SHP77 (cell line): Measurements from ENCODE around the gene CALM1.

Experiments used
- DNase-seq, 2 experiments: peaks; one replicate each; lab custom pipeline; 2025; lab: John Stamatoyannopoulos, UW

The CALM1 gene

DNA sequence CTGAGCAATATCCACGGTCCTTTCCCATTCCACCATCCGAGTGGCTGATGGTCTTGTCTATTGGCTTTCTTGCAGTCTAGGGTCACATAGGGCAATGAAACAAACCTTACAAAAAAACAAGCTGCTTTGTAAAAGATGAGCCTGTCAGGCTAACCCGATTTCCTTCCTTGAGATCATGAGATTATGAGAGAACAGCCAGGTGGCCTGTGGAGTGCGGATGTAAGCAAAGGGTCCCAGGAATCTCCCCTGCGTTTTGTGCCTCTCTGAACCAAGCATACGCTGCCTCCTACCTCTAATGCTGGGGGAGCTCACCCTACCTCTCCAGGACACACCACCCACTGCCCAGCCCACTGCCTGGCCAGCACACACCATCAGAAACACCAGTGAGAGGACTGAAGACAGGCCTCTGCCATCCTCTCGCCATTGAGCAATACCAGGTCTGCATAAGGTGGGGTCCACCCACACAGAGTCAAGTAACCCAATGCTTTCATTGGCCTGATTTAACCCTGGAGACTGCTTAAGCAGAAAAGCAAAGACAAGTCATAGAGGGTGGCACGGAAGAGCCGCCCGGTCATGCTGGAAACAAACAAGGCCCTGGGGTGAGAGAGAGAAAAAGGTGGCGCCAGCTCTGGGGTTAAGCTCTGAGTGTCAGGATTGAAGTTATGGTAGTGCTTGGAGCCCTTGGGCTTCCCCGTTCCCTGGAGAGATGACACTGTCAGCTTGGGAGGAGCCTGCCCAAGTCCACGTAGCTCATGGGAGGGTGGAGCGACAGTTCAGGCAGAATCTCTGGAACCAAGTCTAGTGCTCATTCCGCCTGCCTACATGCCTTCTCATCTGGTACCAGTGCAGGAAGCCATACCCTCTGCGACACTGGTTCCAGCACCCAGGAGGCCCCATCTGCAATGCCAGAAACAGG lies 46.6 kb downstream of the CALM1 start:
- DNase-seq = no peak

DNA sequence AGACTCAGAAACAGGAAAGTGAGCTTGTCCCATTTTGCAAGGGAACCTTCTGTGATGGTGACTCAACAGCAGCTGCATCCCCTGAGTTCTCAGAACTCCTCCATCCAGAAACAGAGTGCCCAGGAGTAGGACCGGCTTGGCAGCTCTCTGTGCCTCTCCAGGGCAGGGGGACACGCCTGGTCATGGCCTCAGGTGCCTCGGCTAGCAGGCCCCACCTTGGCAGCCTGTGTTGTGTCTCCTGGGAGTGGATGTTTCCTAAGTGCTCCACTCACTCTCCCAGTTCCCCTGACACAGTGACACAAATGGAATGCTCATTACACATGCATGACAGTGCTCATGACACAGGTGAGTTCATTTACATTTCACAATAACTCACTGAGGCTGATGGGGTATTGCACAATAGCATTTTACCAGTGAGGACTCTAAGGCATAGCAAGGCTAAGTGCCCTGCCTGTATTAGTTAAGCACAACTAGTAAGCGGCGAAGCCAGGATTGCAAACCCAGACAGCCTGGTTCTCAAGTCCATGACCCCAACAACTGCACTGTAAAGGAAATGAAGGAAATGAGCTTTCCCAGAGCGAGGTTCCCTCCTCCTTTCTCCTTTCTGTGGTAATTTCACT lies 47.4 kb downstream of the CALM1 start:
- no peak for DNase-seq

DNA sequence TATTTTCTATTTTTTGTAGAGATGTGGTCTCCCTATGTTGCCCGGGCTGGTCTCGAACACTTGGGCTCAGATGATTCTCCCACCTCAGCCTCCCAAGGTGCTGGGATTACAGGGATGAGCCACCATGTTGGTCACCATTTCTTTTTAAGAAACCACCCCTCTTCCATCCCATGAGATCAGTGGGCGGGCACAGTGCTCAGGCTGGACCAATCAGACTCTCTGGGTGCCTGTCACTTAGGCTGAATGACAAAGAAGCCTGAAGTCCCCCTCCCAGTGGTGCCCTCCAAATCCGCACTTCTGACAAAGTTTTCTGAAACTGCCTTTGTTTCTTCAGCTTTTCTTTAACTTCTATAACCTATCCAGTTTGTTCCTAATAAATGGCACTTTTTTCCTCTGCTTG lies 48.2 kb downstream of the CALM1 start:
- no peak for DNase-seq

DNA sequence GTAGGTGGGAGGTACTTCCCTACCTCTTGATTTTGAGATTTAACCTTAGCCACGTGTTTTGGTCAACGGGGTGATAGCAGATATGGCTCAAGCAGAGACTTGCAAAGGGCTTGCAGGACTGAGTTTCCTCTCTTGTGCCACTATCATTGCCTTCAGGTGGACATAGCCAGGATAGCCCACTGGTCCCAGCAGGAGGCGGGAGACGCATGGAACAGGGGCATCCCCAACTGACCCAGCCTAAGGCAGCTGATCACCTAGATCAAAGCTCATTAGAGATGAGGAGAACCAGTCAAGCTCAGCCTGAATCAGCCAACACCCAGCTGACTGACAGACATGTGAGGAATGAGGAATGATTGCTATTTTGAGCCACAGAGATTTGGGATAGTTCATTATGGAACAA lies 49.6 kb downstream of the CALM1 start:
- no peak for DNase-seq

DNA sequence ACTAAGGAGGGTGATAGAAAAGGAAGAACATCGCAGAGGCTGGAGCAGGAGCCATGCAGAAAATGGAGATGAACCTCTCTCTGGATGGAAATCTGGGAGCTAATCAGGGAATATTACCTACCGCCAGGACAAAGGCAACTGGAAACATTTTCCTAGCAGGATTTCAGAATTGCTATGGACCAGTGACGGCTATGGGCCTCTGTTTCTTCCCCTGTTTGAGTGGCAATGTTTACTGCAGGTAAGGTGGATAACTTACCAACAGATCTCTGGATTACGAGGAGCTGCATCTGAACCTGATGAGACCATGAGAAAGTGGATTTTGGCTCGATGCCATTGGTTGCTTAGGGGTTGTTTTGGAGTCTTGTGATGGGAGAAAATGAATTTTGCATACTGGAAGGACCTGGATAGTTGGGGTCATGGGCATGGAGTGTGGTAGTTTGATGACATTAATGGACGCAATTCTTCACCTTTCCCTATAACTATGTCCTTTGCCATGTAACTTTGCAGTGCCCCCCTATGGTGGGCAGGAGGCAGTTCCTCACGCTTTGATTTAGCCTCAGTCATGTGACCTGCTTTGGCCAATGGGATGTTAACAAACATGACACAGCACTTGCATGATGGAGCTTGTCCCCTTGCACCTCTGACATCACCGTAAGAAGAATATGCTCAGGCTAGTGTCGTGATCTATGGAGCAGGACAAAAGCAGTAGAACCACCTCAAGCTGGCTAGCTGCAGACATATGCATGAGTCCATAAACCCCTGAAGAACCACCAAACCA lies 51.1 kb downstream of the CALM1 start:
- DNase-seq = no peak

DNA sequence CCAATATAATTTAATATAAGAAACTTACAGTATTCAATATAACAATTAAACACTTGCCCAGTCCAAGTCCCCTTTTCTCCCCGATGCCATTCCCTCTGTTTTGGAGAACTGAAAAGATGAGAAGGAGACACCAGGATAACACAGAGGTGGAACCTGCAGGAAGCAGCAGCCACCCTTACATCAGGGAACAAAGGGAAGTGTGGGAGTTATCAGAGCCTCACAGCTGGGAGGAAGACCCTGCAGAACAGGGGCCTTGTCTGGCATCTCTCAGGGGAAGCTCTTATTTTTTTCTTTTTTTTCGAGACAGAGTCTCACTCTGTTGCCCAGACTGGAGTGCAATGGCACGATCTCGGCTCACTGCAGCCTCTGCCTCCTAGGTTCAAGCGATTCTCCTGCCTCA lies 52.6 kb downstream of the CALM1 start:
- no peak for DNase-seq

DNA sequence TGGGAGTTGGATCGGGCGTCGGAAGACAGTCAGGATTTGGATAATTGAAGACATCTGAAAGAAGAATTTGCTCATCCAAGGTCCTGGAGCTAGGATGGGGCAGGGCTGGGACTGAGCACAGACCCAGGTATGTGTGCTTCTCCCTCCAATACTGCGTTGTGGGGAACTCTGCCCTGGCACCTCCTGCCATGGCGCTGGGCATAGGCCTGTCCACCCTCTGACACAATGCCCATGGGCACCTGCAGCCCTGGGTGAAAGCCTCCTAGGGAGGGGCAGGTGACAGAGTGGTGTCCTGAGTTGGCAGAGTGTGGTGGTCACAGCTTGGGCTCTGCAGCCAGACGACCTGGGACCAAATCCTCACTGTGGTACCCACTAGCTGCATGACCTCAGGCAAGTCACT lies 53.3 kb downstream of the CALM1 start:
- DNase-seq = no peak

DNA sequence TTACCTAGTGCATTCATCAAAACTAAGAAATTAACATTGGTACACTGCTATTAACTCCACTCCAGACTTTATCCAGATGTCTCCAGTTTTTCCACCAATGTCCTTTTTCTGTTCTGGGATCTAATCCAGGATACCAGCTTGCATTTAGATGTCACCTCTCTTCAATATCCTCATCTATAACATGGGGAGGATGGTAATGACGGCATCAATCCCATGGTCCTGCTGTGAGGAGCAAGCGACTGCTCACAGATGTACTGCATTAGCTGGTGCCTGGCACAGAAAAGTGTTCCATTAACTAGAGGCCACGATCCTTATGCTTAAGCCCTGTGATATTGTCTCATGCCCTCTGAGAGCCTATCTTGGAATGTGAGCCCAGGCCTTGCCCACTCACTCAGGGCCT lies 53.8 kb downstream of the CALM1 start:
- DNase-seq = no peak

DNA sequence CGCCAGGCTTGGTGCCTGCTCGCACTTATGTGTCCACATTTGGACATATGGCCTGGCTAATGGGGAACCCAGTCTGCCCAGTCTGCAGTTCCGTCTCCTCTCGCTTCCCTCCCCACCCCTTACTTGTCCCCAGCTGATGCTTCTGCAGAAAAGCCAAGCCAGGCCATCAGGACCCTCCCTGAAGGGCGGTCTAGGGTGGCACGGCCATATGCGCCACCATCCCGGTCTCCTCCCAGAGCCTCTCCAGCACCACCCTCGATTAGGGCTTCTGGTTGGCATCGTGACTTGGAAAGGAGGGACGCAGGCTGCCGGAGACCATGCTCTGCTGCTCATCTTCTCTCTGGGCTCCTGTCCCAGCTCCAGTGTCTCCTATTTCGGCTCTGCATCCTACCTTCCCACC lies 54.6 kb downstream of the CALM1 start:
- DNase-seq = no peak

DNA sequence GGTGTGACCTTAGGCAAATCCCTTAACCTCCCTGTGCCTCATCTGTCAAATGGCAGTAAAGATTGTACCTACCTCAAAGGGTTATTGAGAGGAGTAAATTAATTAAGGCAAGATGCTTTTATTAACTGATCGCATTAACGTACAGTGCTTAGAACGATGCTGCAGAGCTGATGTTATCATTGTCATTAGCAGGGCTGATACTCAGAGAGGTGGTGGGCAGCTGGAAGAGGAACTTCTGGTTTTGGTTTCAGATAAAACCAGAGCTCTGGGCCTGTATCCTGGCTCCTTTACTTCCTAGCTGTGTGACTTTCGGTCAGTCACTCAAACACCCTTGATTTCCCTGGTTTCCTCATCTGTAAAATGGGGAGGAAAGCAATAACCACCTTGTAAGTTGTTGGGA lies 55.1 kb downstream of the CALM1 start:
- no peak for DNase-seq

DNA sequence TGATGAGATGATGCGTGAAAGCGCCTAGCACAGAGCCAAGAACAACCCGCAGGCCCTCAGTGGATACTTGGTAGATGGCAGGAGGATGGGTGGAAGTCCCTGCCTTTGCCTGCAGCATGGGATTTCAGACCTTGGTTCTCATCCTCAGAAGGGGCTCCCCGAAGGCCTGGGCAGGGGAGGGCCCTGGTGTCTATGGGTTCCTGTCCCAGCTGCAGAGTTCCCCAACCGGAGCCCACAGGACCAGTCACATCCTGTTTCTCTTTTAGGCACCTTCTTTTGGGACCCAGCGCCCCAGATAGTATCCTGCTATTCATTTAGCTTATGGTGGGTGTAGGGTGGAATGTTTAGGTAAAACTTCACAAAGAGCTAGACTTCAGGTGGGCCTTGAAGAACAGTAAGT lies 55.5 kb downstream of the CALM1 start:
- DNase-seq = no peak

DNA sequence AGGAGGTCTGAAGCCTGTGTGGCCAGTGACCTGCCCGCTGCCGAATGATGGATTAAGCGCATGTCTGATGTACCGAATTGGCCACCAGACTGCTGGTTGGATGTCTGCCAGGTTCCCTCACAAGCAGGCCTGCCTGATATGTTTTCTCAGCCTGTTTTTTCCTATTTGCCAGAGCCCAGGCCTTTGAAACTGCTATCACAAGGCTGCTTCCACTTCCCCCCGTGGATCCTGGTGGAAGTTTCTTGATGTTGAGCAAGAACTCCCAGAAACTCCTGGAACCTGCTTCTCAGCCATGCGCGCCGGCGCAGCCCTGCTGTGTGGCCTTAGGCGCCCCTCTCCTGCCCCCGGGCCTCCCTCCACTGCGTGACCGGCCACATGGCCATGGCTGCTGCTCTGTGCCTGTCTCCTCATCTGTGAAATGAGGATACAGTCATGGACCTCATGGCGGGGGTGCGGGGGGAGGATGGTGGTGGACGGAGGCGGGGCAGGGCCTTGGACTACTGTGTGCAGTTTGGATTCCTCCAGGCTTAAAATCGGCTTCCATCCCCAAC lies 56.6 kb downstream of the CALM1 start:
- DNase-seq = peak; percentile 22 to 61

DNA sequence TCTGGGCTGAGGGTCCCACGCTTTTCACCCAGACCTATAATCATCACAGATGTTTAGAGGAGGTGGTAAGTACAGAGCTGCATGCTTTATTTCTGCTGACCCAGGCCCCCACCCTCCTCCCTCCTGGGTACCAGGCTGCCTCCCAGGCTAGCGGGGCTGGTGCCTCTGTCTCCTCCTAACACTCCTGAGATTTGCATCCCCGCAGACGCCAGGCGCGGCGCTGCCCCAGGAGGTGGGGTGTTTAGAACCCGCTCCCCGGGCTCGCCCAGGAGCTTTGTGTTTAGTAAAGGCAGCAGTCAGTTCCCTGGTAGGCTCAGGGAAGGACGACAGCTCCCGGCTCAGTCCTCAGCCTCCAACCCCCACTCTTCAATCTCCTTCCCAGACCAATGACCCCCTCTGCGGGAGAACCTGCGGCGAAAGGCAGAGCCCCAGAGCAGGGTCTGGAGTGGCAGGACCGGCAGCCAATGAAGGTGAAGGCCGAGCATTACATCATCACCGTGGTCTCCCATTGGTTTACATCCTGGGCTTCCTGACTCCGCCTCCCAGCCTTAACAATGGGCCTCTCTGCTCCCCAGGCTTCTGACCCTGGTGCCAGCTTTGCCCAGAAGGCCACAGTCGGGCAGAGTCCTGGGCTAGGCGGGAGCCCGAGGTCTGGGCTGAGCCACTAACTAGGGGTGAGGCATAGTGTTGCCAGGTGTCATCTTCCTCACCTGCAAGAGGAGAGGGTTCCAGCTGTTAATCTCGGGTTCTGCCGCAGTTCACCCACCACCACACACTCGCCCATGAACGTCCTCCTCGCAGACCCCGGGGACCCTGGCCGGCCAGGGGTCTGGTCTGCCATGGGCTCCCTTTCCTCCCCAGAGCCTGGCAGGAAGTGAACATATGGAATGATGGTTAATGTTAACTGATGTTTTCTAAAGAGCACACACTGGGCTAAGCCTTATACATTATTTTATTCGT lies 57.5 kb downstream of the CALM1 start:
- peak in 1 of 2 experiments; percentile 41 for DNase-seq

DNA sequence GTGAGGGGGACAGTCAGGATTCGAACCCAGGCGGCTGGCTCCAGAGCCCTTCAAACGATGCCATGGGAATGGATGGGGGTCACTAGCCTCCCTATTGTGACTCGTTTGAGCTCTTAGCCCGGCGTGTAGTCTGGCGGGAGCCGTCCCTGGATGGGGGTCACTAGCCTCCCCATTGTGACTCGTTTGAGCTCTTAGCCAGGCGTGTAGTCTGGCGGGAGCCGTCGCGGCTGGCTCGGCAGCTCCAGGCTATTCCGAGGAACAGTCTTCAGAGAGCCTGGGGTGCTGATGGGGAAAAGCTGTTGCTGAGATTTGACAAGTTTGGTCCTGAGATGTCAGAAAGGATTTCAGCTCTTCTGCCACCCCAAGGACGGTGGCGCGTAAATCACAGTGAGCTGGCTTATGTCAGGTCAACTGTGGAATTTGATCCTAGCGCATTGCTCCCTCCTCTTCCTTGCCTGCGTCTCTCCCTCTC lies 58.3 kb downstream of the CALM1 start:
- no peak for DNase-seq

DNA sequence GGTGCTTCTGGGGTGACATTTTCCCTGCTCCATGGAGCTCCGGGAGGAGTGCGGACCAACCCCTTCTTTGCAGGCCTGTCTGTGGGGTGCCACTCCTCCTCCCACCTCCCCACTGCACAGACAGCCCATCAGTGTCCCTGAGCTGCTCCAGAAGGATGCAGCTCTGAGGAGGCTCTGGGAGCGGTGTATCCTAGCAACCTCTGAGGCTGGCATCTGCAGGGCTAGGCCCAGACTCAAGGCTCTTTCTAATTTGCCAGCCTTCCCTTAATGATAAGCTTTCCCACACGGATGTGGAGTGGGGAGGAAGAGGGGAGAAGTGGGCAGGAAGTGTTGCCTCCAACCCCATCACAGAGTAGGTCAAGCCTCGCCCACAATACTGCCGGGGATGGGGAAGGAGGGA lies 59.7 kb downstream of the CALM1 start:
- DNase-seq = no peak

DNA sequence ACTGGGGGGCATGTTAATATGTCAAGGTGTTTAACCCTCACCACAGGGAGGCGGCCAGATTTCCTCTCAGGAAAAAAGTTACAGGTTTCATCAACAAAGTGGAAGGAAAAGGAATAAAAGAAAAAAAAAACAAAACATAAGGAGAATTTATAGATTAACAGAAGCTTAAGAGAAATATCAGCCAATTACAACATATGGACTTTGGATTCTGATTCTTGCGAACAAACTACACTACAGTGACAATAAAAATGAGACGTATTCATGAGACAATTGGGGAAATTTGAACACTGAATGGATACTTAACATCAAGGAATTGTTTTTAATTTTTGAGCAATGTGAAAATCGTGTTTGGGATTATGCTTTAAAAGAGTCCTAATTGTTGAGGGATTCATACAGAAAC lies 60.4 kb downstream of the CALM1 start:
- no peak for DNase-seq
